HepG2 (cell line): Measurements from ENCODE around the gene UBAP1L. TPM values are rescaled to one million over a fixed set of nuclear protein-coding genes. Genes with fewer than 3 reads are reported as not detected.

Experiments used
- ATAC-seq: fragments of 200-7000 bp; cut with Tn5 transposase; 3 replicates; pipeline ENCODE4 v1.9.1; 2020; ENCODE audit warnings: mild to moderate bottlenecking, moderate library complexity
- BruUV-seq: library from RNA; stranded (reverse); fragments of 400-500 nt; replicated peaks from 2 replicates; lab custom pipeline; 2021; lab: Mats Ljungman, UMichigan
- CTCF ChIA-PET: fragments of 300-600 bp; formaldehyde crosslinking; extraction: SDS; loops from one replicate; lab custom pipeline; 2021; ENCODE audit warnings: low total read pairs, inconsistent platforms, low intra/inter-chr PET ratio; lab: Yijun Ruan, JAX
- POLR2A ChIA-PET: fragments of 350-600 bp; sonication (Branson Sonifier 250); formaldehyde crosslinking; loops from one replicate; lab custom pipeline; 2020; ENCODE audit warnings: antibody characterized with exemption, inconsistent platforms; lab: Yijun Ruan, JAX
- DNase-seq: peaks from one replicate; pipeline ENCODE4 v3.0.0-alpha.2; 2015; ENCODE audit warnings: low spot score
- FAIRE-seq: peaks from 3 replicates; lab custom pipeline; 2011; peaks lifted over from hg19 to GRCh38; lab: Jason Lieb, UNC
- H2AFZ ChIP-seq: one replicate; pipeline ENCODE4 v1.6.1; 2011; ENCODE audit warnings: low read length, inconsistent platforms
- H3K27ac ChIP-seq: fragments of 300-600 bp; 3 replicates; pipeline ENCODE4 v1.8.0; 2011; ENCODE audit warnings: mixed run types, mild to moderate bottlenecking, mixed read lengths, low read length, inconsistent platforms; ENCODE audit not compliant: insufficient read depth; ENCODE audit errors: extremely low read length
- H3K27me3 ChIP-seq, 2 experiments: fragments of 200-600 bp in 1 of 2; 2 replicates in 1 of 2; 3 replicates in 1 of 2; pipeline versions ENCODE4 v1.6.0 to v1.8.0; 2011; ENCODE audit warnings: low read length in 2 of 2, mild to moderate bottlenecking in 2 of 2, moderate library complexity in 2 of 2, inconsistent platforms in 1 of 2; ENCODE audit not compliant: insufficient read depth in 2 of 2, control insufficient read depth in 1 of 2
- H3K36me3 ChIP-seq, 2 experiments: fragments of 200-600 bp in 1 of 2; replicated peaks in 1 of 2; 2 replicates in 1 of 2; 3 replicates in 1 of 2; pipeline versions ENCODE4 v1.5.1 to v1.8.0; 2011; ENCODE audit warnings: low read length in 2 of 2, inconsistent platforms in 1 of 2; ENCODE audit not compliant: insufficient read depth in 2 of 2, control insufficient read depth in 1 of 2
- H3K4me1 ChIP-seq: 2 replicates; pipeline ENCODE4 v1.5.1; 2012; ENCODE audit warnings: low read length, inconsistent platforms; ENCODE audit not compliant: insufficient read depth
- H3K4me2 ChIP-seq: 2 replicates; pipeline ENCODE4 v1.6.0; 2011; ENCODE audit warnings: low read depth, low read length, inconsistent platforms
- H3K4me3 ChIP-seq, 3 experiments: fragments of 200-600 bp in 1 of 3; sonication (generic), shearing (Covaris generic) in 1 of 3; replicated peaks in 1 of 3; 2 replicates each; pipeline ENCODE4 v1.5.1; 2011 to 2016; ENCODE audit warnings: low read length in 3 of 3, inconsistent platforms in 2 of 3, low read depth in 2 of 3, mild to moderate bottlenecking in 2 of 3, control low read depth in 1 of 3, mixed read lengths in 1 of 3; ENCODE audit not compliant: insufficient read depth in 1 of 3
- H3K79me2 ChIP-seq: one replicate; pipeline ENCODE4 v1.6.1; 2011; ENCODE audit warnings: low read length, inconsistent platforms; ENCODE audit not compliant: insufficient read depth
- H3K9ac ChIP-seq: 2 replicates; pipeline ENCODE4 v1.6.0; 2011; ENCODE audit warnings: mild to moderate bottlenecking, low read depth, low read length, inconsistent platforms; ENCODE audit not compliant: insufficient read depth
- H3K9me3 ChIP-seq: 2 replicates; pipeline ENCODE4 v1.5.1; 2012; ENCODE audit warnings: mild to moderate bottlenecking, low read length
- H4K20me1 ChIP-seq: 2 replicates; pipeline ENCODE4 v1.6.0; 2011; ENCODE audit warnings: inconsistent platforms, mild to moderate bottlenecking, low read length, moderate library complexity; ENCODE audit not compliant: insufficient read depth
- CREB1 ChIP-seq, 2 experiments: fragments of 450-650 bp in 1 of 2; IDR thresholded peaks; 2 replicates each; pipeline ENCODE4 v1.6.1; 2016 to 2017; ENCODE audit warnings: control low read depth in 1 of 2, mild to moderate bottlenecking in 1 of 2, missing compliant biosample characterization in 1 of 2, missing genetic modification characterization in 1 of 2
- E2F2 ChIP-seq: sonication (generic); formaldehyde crosslinking; IDR thresholded peaks from 2 replicates; pipeline ENCODE4 v1.4.0; 2020; ENCODE audit warnings: missing genetic modification reagents, borderline replicate concordance
- ELF4 ChIP-seq: sonication (generic); formaldehyde crosslinking; IDR thresholded peaks from 2 replicates; pipeline ENCODE4 v1.5.0; 2020; ENCODE audit warnings: missing genetic modification reagents, mild to moderate bottlenecking, moderate library complexity, borderline replicate concordance
- GLMP ChIP-seq: sonication (generic); formaldehyde crosslinking; IDR thresholded peaks from 2 replicates; pipeline ENCODE4 v1.9.0; 2021; ENCODE audit warnings: missing genetic modification reagents, mild to moderate bottlenecking, borderline replicate concordance
- HOXA9 ChIP-seq: sonication (generic); formaldehyde crosslinking; IDR thresholded peaks from 2 replicates; pipeline ENCODE4 v1.8.1; 2022; ENCODE audit warnings: missing genetic modification reagents, mild to moderate bottlenecking, moderate library complexity, borderline replicate concordance
- KAT7 ChIP-seq: IDR thresholded peaks from 2 replicates; pipeline ENCODE4 v1.6.1; 2018; ENCODE audit warnings: borderline replicate concordance, missing compliant biosample characterization
- KLF11 ChIP-seq: IDR thresholded peaks from 2 replicates; pipeline ENCODE4 v1.6.1; 2016; ENCODE audit warnings: missing compliant biosample characterization
- NFRKB ChIP-seq: fragments of 450-650 bp; IDR thresholded peaks from 2 replicates; pipeline ENCODE4 v1.6.1; 2017
- ZFY ChIP-seq: sonication (generic); formaldehyde crosslinking; IDR thresholded peaks from 2 replicates; pipeline ENCODE4 v1.4.0; 2020; ENCODE audit warnings: missing genetic modification reagents
- ZNF251 ChIP-seq: sonication (generic); formaldehyde crosslinking; IDR thresholded peaks from 2 replicates; pipeline ENCODE4 v1.9.0; 2021; ENCODE audit warnings: mild to moderate bottlenecking, missing genetic modification reagents
- ZNF317 ChIP-seq: sonication (generic); formaldehyde crosslinking; IDR thresholded peaks from 2 replicates; pipeline ENCODE4 v1.5.0; 2020; ENCODE audit warnings: mild to moderate bottlenecking, missing genetic modification reagents
- ZNF430 ChIP-seq: sonication (generic); formaldehyde crosslinking; IDR thresholded peaks from 2 replicates; pipeline ENCODE4 v1.9.0; 2021; ENCODE audit warnings: mild to moderate bottlenecking, missing genetic modification reagents
- ZNF562 ChIP-seq: sonication (generic); formaldehyde crosslinking; IDR thresholded peaks from 2 replicates; pipeline ENCODE4 v1.8.0; 2022; ENCODE audit warnings: missing genetic modification reagents, borderline replicate concordance
- ZNF577 ChIP-seq: sonication (generic); formaldehyde crosslinking; IDR thresholded peaks from 2 replicates; pipeline ENCODE4 v1.4.0; 2020; ENCODE audit warnings: mild to moderate bottlenecking, low read depth, missing genetic modification reagents, borderline replicate concordance
- ZNF709 ChIP-seq: sonication (generic); formaldehyde crosslinking; IDR thresholded peaks from 2 replicates; pipeline ENCODE4 v1.5.0; 2020; ENCODE audit warnings: mild to moderate bottlenecking, missing genetic modification reagents
- whole genome bisulfite sequencing: methylation state at CpG from one replicate; pipeline ENCODE4 v1.1.6; 2017; ENCODE audit warnings: low lambda C conversion rate; 5-methylcytosine and 5-hydroxymethylcytosine counted together
- in situ Hi-C: cut with HindIII; loops from 2 replicates; pipeline ENCODE4 v1.10.0; 2017; ENCODE audit warnings: low pct_unique_long_range_greater_than_20kb; ENCODE audit not compliant: extremely low pct_ligation_motif_present
- intact Hi-C: fragments of 100-400 bp; cut with micrococcal nuclease; formaldehyde crosslinking; loops from one replicate; pipeline ENCODE4 v1.10.0; 2022; ENCODE audit not compliant: unreplicated experiment
- polyA plus RNA-seq, 8 experiments: library from polyadenylated mRNA; depleted of rRNA in 3 of 8; stranded (reverse) in 7 of 8; unstranded in 1 of 8; fragments of >200 nt; fragmentation: Illumina TruSeq in 4 of 8; extraction: Trizol in 4 of 8; gene quantifications; 2 replicates each; pipeline versions ENCODE4 v1.2.1 to v1.2.3, GENCODE V29; 2011 to 2016; ENCODE audit warnings: low read depth in 4 of 8, missing spikeins in 1 of 8, mixed read lengths in 1 of 8; ENCODE audit not compliant: insufficient read depth in 1 of 8
- total RNA-seq, 5 experiments: library from RNA; depleted of rRNA; stranded (reverse); fragments of >200 nt; fragmentation: Illumina TruSeq; extraction: Trizol; gene quantifications; 2 replicates each; pipeline ENCODE4 v1.2.3, GENCODE V29; 2016; ENCODE audit warnings: low read depth in 1 of 5

UBAP1L gene
- total and polyA plus RNA-seq, 2 of the 13 experiments (the other 11 are each of a cell fraction or from before 2014, with no cell fraction given) = 0.86 to 1.4 TPM

GRCh38 chr15:65069179-65069578 is 45.8 kb downstream of the UBAP1L start:
- intact Hi-C loops = no loop called here
- no peak overlapping the region for H2AFZ ChIP-seq
- no peak overlapping the region for H3K9ac ChIP-seq
- H3K79me2 ChIP-seq = no peaks in the 10 kb centered on the region
- no peak for ATAC-seq
- BruUV-seq = no TSS peak
- no peak for FAIRE-seq
- H3K4me2 ChIP-seq = no peak overlapping the region
- CTCF ChIA-PET = no interaction called here
- H3K4me1 ChIP-seq = peaks cover 25% of the 10 kb centered on the region; the same call in 1 of the 2 replicates
- no peaks in the 10 kb centered on the region for H3K36me3 ChIP-seq
- WGBS = no CpG with 5 or more reads among the region's 1 CpG
- in situ Hi-C loops = no loop called here
- H4K20me1 ChIP-seq = no peaks in the 10 kb centered on the region
- H3K27ac ChIP-seq = no peak overlapping the region
- no peaks in the 10 kb centered on the region for H3K9me3 ChIP-seq
- TF ChIP-seq KLF11 (no peak), CREB1 (IDR thresholded peaks at IDR 0.05) (no peak), CREB1 (CRISPR knock-in tag; IDR thresholded peaks at IDR 0.05) (no peak), GLMP (no peak), ZNF251 (CRISPR knock-in tag) (no peak), ZNF577 (CRISPR knock-in tag) (no peak), ELF4 (CRISPR knock-in tag) (no peak), E2F2 (CRISPR knock-in tag) (no peak), ZFY (CRISPR knock-in tag) (no peak), NFRKB (no peak), ZNF430 (no peak), ZNF317 (CRISPR knock-in tag) (no peak), ZNF709 (CRISPR knock-in tag) (no peak), HOXA9 (CRISPR knock-in tag) (no peak), ZNF562 (CRISPR knock-in tag) (no peak), KAT7 (CRISPR knock-in tag) (no peak)
- no peak for DNase-seq
- H3K4me3 ChIP-seq = no peak overlapping the region
- POLR2A ChIA-PET = interaction anchor here (1.5 kb wide), 1 partner anchor 11 kb away, joined by 6 read pairs; no protein-coding TSS in a partner anchor
- peaks cover 1 to 17% of the 10 kb centered on the region in 2 experiments; a peak in 4 of 5 replicates for H3K27me3 ChIP-seq
